NCI-H187 (cell line): Measurements from ENCODE around the gene ARFIP2.
"Not testable (repeated sequence)": the region's sequence is repeated elsewhere in the genome, so short reads cannot be mapped to it uniquely, and the experiment has no call there.

Source experiments
- DNase-seq, 2 experiments: peaks; one replicate each; lab custom pipeline; 2025; lab: John Stamatoyannopoulos, UW

The ARFIP2 gene

GRCh38 chr11:6481012-6481923 is at the start of gene ARFIP2, which contains the start of gene TIMM10B:
Gene ARFIP2, minus strand, starts transcription at chr11:6481331. Its CDS starts 910 bp downstream, at chr11:6480421.
Gene TIMM10B, plus strand, starts transcription at chr11:6481501. Its CDS starts 16 bp downstream, at chr11:6481517.
- peak; percentile 78 to 97 for DNase-seq

GRCh38 chr11:6530848-6531247 is 49.7 kb upstream of the ARFIP2 start:
- no peak for DNase-seq

GRCh38 chr11:6529266-6529665 is 48.1 kb upstream of the ARFIP2 start:
- DNase-seq, result no peak

GRCh38 chr11:6526411-6527135 is 45.4 kb upstream of the ARFIP2 start:
- no peak for DNase-seq

- no peak for DNase-seq
These were observed 42.1 kb upstream of the ARFIP2 start for GRCh38 chr11:6523253-6523652.

GRCh38 chr11:6521946-6522345 is 40.8 kb upstream of the ARFIP2 start:
- DNase-seq, result not testable (repeated sequence)

GRCh38 chr11:6520265-6520664 is 39.1 kb upstream of the ARFIP2 start:
- DNase-seq, result no peak

- no peak for DNase-seq
These were observed 35.7 kb upstream of the ARFIP2 start for GRCh38 chr11:6516865-6517264.

- DNase-seq, result peak in 1 of 2 experiments; percentile 5
These were observed 24.6 kb upstream of the ARFIP2 start for GRCh38 chr11:6505577-6506240.

- no peak for DNase-seq
These were observed 23.0 kb upstream of the ARFIP2 start for GRCh38 chr11:6504166-6504565.

- DNase-seq, result no peak
These were observed 21.3 kb upstream of the ARFIP2 start for GRCh38 chr11:6502382-6502781.

- DNase-seq, result no peak
These were observed 17.4 kb upstream of the ARFIP2 start for GRCh38 chr11:6498544-6498943.

GRCh38 chr11:6498121-6498520 is 17.0 kb upstream of the ARFIP2 start:
- DNase-seq, result no peak

- no peak for DNase-seq
These were observed 16.1 kb upstream of the ARFIP2 start, which contains the start of gene DNHD1 for GRCh38 chr11:6497069-6497839. Gene DNHD1, plus strand, starts transcription at chr11:6497280. Its CDS starts 936 bp downstream, at chr11:6498216.

- DNase-seq, result no peak
These were observed 8.2 kb upstream of the ARFIP2 start for GRCh38 chr11:6489306-6489705.

GRCh38 chr11:6488821-6489220 is 7.7 kb upstream of the ARFIP2 start:
- no peak for DNase-seq

- DNase-seq, result no peak
These were observed 7.2 kb upstream of the ARFIP2 start for GRCh38 chr11:6488342-6488741.

GRCh38 chr11:6486938-6487337 is 5.8 kb upstream of the ARFIP2 start:
- no peak for DNase-seq

- DNase-seq, result no peak
These were observed 5.1 kb upstream of the ARFIP2 start for GRCh38 chr11:6486256-6486655.

GRCh38 chr11:6485661-6486060 is 4.5 kb upstream of the ARFIP2 start:
- no peak for DNase-seq

- no peak for DNase-seq
These were observed 1.9 kb upstream of the ARFIP2 start for GRCh38 chr11:6483015-6483414.

GRCh38 chr11:6482441-6482840 is 1.3 kb upstream of the ARFIP2 start:
- DNase-seq, result no peak
